HG03066 (cell line): ENCODE results near the gene AHRR.
A peak's percentile ranks its signal among the peaks of the same experiment; 100 is the strongest.
"Not testable (repeated sequence)": the region's sequence is repeated elsewhere in the genome, so short reads cannot be mapped to it uniquely, and the experiment has no call there.

Experiments
- ATAC-seq: cut with Tn5 transposase; IDR thresholded peaks from one replicate; pipeline ENCODE4 v1.9.1; 2021; ENCODE audit warnings: low read depth; ENCODE audit not compliant: unreplicated experiment

Gene AHRR

DNA sequence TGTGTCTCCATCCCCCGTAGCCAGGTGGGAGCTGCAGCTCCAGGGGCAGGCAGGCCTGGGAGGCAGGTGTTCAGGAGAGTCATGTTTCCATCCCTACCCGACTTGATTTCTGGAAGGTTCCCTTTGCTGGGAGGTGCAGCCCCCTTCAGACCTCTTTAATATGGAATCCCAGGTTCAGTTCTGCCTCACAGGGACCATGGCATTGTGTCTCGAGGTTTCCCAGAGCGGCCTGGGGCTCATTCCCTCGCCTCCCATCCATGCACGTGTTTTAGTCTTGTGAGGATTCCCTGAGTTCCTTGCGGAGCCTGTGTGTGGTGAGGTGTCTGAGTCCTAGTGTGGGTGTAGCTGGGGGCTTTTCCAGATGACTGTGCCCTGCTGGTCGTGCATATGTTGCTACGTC is 16.5 kb upstream of the AHRR start:
- ATAC-seq: no peak

DNA sequence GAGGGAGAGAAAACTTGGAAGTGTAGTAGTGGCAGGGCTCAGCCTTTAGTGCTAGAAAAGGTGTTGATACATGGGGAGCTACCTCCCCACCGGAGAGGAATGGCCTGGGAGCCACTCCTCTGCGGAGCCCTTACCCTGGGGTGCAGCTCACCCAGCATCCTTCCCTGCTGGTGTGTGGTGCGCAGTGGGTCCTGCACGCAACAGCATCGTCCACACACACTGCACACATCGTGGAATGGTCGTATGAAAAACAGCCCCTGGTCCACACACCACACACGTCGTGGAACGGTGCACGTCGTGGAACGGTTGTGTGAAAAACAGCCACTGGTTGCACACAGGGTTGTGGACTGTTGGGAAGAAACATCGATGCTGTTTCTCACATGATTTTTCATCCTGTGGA is 16.1 kb upstream of the AHRR start:
- no peak for ATAC-seq

DNA sequence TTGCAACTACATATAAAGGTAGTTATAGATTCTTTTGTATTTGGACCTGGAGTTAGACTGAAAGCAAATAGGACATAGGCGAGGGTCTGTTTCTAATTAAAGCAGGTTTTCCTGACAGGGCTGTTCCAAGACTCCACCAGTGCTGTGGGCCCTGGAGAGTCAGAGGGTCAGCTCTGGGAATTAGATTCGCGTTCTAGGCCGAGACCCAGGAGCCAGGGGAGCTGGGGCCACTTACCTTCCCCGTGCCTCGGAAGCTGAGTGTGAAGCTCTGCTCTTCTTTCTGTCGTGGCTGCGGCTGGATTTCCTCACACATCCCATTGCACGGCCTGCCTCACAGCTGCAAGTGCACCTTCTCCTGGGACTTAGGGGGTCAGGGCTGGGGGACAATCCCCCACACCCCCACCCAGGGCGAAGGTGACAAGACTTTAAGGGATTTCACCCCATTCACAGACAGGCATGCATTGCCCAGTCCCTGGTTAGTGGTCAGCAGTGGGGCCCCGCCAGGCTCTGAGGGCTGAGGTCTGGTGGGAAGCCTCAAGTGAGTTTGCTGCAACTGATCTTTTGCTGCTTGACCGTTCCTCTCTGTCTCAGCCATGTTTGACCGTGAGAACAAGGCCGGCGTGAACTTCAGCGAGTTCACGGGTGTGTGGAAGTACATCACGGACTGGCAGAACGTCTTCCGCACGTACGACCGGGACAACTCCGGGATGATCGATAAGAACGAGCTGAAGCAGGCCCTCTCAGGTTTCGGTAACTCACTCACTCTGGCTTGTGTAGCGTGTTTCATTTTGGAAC is 15.3 kb upstream of the AHRR start:
- no peak for ATAC-seq

DNA sequence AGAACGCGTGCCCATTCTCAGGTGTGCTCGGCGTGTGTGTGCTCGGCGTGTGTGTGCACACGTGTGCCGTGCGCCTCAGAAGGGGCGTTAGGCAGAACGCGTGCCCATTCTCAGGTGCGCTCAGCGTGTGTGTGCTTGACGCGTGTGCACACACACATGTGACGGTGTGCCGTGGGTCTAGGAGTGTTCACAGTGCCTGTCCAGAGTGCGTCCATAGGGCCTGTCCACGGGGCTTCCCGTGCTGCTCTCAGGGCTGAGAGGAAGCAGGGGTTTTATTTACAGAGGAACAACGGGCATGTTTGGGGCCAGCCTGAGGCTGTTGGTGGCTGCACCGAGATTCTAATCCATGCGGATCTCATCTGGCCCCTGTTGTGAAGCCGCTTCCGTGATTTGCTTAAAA is 14.2 kb upstream of the AHRR start:
- ATAC-seq: no peak

DNA sequence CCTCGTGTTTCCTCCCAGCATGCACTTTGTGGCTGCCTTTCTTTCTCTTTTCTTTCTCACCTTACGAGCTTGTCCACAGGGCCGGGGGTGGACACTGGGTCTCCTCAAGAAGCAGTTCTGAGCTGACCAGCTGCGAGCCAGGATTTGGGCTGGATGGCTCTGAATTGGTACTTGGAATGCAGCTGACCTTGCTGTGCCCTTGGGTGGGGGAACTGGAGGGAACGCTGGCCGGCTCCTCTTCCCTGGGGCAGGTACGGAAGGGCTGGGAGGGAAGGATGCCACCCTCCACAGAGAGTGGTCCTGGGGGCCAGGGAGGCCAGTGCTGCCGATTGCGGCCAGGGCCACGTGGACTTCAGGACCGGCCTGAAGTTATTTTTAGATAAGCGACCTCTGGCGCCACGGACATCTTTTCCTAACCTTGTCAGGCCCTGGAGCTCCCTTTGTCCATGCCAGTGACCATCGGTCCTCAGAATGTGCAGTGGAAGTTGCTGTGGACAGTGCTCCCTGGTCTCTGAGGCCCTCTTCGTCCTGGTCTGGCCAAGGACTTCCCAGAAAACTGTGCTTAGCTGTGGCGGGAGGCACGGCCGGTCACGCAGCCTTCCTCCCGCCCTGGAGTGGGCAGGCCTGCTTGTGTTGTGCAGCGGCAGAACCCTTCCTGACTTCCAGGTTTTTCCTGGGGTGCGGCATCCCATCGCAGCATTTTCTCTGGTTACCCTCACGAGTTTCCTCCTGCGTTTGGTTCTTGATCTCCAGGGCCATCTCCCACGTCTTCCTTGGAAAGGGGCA is 13.5 kb upstream of the AHRR start:
- ATAC-seq: no peak

DNA sequence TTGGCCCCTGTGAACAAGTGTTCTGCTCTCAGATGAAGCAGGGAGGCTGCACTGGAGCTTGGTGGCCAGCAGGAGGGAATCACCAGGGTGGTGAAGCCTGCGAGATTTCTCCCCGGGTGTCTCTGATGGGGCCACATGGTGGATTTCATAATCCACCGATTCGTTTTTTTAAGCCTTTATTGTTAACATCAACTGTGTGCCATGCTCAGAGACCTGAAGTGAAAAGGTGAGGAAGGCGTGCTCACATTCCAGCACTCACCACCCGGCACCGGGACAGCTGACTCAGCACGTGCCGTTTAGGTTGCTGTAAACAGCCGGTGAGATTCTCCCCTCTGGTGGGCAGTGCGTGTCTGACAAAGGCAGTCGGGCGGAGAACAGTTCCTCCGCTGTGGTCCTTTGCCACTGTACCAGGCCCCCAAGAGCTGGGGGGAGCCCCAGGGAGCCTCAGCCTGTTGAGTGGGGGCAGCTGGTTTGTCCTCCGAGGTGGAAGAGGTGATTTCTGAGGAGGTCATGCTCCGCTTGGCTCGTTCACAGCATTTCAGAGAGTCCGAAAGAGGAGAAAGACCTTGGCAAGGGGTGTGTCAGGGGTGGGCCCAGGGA is 12.7 kb upstream of the AHRR start:
- ATAC-seq: no peak

- not testable (repeated sequence) for ATAC-seq
Measured at GRCh38 chr5:309831-310230, 11.7 kb upstream of the AHRR start.

DNA sequence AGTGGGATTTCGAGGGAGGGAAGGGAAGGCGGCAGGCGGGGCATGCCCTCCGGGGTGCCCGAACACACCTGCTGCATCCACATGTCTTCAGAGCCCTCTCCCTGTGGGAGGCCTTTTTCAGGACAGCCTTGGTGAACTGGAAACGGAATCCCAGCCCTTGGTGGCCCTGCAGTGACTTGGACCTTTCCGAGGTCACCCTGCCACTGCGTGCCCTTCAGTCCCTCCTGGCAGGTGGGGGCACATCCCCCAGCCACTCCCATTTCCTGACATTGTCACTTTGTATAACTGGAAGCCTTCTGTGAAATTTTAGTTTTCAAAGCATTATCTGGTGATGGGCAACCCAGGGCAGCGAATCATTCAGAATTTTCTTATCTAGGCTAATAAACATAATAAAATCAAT is 11.0 kb upstream of the AHRR start:
- ATAC-seq: no peak

DNA sequence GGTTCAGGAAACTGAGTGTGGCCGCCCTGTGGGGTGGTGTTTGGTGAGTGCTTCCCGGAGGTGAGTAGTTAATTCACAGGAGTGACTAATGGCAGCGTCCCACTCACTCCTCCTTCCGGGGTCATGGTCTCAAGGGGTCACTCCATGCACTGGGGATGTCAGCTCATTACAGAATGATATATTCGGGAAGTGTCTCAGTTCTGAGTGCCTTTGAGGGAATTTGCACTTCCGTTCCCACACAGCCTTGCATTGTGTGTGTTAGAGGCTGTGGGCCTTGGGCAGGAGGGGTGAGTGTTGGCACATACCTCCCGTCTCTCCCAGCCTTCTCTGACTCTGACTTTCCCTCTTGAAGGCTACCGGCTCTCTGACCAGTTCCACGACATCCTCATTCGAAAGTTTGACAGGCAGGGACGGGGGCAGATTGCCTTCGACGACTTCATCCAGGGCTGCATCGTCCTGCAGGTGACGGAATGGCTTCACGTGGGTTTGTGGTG is 10.5 kb upstream of the AHRR start:
- no peak for ATAC-seq

DNA sequence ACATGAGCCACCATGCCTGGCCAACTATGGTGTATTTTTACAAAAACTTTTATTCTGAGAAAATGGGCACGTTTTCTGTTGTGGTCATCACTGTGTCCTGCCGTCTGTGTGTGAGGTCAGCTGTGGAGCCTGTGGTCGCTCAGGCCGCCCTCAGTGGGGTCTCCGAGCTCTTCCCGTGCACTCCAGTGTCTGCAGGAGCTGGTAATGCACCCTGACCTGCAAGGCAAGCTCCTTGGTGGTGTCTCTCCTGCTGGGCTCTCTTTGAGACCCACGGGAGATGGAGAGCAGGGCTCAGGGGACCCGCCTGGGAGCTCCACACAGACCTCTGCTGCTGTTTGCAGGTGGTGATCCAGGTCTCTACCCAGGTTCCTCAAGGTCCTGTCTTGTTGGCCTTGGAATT is 9.6 kb upstream of the AHRR start:
- no peak for ATAC-seq

DNA sequence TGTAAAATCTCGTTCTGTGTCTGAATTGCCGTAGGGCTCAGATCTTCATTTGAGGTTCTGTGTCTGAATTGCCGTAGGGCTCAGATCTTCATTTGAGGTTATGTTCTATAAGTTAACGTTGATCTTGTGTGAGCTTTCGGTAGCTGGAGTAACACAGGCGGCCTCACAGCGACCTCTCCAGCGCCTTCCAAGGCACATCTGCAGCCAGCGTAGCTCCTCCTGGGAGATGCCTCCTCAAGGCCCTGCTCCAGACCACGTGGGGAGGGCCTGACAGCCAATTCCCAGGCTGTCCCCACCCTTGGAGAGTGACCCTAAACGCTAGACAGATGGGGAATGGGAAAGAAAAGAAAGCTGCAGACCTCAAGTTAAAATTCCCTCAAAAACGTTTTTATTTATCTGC is 8.7 kb upstream of the AHRR start:
- no peak for ATAC-seq

- no peak for ATAC-seq
Measured at GRCh38 chr5:313265-313664, 8.2 kb upstream of the AHRR start.

GRCh38 chr5:313806-314376 is 7.6 kb upstream of the AHRR start:
- no peak for ATAC-seq

DNA sequence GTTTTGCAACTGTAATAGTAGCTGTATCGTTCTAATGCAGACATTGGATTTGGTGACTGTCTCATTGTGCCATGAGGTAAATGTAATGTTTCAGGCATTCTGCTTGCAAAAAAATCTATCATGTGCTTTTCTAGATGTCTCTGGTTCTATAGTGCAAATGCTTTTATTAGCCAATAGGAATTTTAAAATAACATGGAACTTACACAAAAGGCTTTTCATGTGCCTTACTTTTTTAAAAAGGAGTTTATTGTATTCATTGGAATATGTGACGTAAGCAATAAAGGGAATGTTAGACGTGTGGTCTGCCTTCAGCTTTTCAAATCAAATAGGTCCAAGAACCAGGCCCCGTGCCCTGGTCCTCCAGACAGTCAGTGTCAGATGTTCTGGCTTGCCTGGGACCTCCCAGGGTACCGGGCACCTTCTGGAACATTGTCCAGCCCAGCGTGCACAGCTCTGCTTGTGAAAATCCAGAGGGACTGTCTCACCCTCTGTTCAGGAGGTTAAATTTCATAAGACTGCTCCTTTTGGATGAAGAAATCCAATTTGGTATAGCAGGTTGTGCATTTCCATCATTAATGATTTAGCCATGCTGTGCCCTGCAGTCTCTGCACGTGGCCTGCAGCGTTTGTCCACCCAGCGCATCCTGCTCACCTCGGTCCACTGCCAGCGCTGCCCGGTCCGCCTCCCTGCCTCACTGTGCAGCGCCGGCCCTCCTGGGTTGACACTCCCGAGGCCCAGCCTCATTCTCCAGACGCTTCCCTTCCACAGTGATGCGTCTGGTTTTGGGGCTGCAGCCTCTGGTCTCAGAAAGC is 6.6 kb upstream of the AHRR start:
- no peak for ATAC-seq

DNA sequence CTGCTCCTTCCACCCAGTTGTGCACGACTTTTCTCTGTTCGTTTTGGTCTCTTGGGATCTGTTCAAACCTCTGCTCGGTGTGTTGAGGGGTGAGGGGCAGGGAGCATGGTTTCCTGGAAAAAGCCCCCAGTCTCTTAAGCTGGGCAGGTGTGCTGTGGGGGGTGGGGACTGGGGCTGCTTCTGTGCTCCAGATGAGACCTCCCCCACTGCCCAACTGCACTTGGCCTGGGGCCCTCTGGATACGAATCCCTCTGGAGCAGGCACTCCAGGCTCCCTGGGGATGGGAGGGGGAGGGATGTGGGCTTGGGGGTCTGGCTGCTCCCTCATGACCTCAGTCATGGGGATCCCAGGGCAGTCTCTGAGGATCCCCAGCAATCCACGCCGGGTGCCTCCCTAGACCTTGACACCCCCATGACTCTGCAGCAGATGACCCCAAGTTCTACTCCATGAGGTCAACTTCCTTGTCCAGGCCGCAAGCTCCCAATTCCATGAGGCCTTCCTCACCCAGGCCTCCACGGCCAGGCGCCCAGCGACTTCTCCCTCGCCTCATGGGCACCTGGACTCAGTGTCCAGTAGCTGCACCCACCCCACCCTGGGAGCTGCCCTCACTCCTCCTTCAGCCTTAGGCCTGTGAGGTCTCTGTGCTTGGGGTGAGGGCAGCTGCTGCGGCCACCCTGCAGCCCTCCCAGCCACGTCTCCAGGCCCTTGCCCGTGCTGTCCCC is 5.9 kb upstream of the AHRR start:
- no peak for ATAC-seq

GRCh38 chr5:316210-317085 is 5.1 kb upstream of the AHRR start:
- peak; percentile 5 for ATAC-seq

- ATAC-seq: peak; percentile 63
Measured at GRCh38 chr5:317086-317811, 4.3 kb upstream of the AHRR start.

- no peak for ATAC-seq
Measured at GRCh38 chr5:318341-318897, 3.1 kb upstream of the AHRR start.
